ENCODE measurements around the gene ZNRF2.
"Not testable (repeated sequence)": the region's sequence is repeated elsewhere in the genome, so short reads cannot be mapped to it uniquely, and the experiment has no call there.

ZNRF2 gene

GRCh38 chr7:30263090-30263710 is 21.2 kb upstream of the ZNRF2 start:
- DNase-seq, result no peak

DNA sequence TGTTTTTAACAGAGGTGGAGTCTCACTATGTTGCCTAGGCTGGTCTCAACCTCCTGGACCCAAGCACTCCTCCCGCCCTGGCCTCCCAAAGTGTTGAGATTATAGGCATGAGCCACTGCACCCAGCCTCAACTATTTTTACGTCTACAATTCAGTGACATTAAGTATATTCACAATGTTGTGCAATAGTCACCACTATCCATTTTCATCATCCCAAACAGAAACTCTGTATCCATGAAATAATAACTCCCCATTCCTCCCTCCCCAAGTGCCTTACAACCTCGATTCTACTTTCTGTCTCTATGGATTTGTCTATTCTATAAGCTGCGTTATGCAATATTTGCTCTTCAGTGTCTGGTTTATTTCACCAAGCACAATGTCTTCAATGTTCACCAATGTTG is 20.3 kb upstream of the ZNRF2 start:
- no peak for DNase-seq

GRCh38 chr7:30265189-30265588 is 19.2 kb upstream of the ZNRF2 start:
- not testable (repeated sequence) for DNase-seq

- DNase-seq, result no peak
These were observed 17.7 kb upstream of the ZNRF2 start for GRCh38 chr7:30266686-30267085.

GRCh38 chr7:30268586-30268985 is 15.8 kb upstream of the ZNRF2 start:
- no peak for DNase-seq

GRCh38 chr7:30269490-30269889 is 14.9 kb upstream of the ZNRF2 start:
- DNase-seq, result no peak

DNA sequence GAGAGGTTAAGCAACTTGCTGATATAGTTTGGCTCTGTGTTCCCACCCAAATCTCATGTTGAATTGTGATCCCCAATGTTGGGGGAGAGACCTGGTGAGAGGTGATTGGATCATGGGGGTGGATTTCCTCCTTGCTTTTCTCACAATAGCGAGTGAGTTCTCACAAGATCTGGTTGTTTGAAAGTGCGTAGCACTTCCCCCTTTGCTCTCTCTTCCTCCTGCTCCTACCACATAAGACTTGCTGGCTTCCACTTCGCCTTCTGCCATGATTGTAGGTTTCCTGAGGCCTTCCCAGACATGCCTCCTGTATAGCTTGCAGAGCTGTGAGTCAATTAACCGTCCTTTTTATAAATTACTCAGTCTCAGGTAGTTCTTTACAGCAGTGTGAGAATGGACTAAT is 13.5 kb upstream of the ZNRF2 start:
- DNase-seq, result no peak

GRCh38 chr7:30272126-30272525 is 12.3 kb upstream of the ZNRF2 start:
- no peak for DNase-seq

GRCh38 chr7:30273552-30273951 is 10.8 kb upstream of the ZNRF2 start:
- DNase-seq, result no peak

GRCh38 chr7:30274641-30275040 is 9.8 kb upstream of the ZNRF2 start:
- no peak for DNase-seq

DNA sequence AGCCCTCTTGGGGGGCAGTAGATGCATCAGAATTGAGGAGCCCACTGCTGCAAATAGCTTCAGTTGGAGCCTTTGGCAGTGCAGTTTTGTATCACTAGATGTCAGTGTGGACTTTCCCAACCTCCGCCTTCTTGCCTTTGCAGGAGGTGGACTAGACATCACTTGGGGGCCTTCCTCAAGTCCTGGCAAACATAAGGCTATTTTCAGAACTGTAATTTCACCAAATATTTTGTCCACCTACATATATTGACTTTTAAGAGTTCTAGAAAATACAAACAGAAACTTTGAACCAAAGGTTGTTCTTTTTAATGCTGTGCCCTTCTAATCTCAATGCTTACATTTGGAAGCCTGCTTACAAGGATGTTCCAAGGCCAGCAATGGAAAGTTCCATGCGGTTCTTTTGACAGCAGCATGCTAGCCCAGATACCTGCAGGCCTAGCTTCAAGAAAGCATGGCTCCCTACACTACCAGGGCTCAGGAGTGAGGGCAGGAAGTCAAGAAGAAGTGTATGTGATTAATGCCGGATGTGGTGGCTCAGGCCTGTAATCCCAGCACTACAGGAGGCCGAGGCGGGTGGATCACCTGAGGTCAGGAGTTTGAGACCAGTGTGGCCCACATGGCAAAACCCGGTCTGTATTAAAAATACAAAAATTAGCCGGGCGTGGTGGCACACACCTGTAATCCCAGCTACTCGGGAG is 8.0 kb upstream of the ZNRF2 start:
- no peak for DNase-seq

DNA sequence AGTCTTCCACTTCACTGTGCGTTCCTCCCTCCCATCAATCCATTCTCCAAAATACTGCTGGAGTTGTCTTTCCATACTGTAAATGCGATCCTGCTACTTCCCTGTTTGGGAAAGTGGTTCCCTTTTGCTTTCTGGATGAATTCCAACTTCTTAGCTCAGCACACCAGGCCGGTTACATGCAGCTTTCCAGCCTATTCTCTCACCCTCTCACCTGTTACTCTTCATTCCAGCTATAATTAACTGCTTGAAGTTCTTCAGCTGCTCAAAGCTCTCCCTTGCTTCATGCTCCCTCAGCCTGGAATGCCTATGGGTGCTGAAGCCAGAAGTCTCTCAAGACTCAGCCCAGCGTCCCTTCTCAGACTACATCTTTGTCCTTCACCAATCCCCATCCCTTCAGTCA is 6.0 kb upstream of the ZNRF2 start:
- peak; percentile 76 for DNase-seq

- no peak for DNase-seq
These were observed 5.3 kb upstream of the ZNRF2 start for GRCh38 chr7:30278849-30279652.

- DNase-seq, result no peak
These were observed 4.8 kb upstream of the ZNRF2 start for GRCh38 chr7:30279653-30279904.

- no peak for DNase-seq
These were observed 3.8 kb upstream of the ZNRF2 start for GRCh38 chr7:30280631-30281030.

GRCh38 chr7:30281263-30281662 is 3.1 kb upstream of the ZNRF2 start:
- DNase-seq, result no peak

DNA sequence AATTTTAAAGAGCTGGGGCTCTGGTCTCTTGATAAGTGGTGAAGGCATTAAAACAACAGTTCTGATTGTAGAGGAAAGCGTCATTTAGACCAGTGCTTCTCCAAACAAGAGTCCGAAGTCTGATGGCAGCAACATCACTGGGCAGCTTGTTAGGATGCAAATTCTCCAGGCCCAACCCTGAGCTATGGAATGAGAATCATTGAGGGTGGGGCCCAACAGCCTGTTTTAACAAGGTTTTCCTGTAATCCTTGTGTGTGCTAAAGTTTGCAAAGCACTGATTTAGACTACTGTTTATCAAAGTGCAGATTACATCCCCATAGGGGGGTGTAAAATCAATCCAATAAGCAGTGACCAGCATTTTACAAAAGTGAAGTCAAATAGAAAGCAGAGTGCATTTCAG is 2.6 kb upstream of the ZNRF2 start:
- DNase-seq, result no peak

DNA sequence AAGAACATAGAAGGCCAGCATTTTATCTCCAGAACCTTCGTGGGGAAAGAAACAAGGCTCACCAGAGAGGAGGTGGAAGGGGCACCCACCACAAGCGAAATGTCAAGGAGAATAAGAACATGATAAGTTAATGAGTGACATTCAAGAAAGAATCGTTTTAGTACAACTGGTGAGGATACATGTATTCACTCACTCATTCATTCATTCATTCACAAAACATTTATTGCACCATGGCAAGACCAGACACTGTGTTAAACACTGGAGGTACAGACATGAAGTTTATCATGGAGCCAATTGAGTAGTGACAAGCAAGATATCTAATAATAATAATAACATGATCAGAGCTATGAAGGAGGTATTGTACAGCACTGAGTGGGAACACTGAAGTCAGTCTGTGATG is 1.7 kb upstream of the ZNRF2 start:
- no peak for DNase-seq

GRCh38 chr7:30285067-30285535 is 704 bp downstream of the ZNRF2 start:
- DNase-seq, result peak; percentile 57

- no peak for DNase-seq
These were observed 1.3 kb downstream of the ZNRF2 start for GRCh38 chr7:30285536-30286284.

- no peak for DNase-seq
These were observed 2.4 kb downstream of the ZNRF2 start for GRCh38 chr7:30286749-30287148.

DNA sequence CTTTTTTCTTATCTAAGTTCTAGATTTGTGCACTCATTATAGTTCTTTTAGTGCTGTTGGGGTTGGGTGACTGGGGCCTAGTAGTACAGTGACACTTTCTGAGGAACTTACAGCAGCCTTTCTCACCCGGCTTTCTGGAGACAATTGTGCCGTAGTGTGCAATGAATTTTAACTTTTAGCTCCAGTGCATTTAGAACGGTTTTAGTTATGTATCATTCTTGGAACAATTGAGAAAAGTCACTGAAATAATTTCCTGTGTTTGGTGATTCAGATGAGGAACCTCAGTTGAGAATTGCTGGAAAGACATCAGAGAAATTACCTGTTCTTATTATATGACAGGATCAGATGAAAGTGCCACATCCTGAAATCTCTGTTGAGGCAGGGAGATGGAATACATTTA is 3.2 kb downstream of the ZNRF2 start:
- DNase-seq, result not testable (repeated sequence)

DNA sequence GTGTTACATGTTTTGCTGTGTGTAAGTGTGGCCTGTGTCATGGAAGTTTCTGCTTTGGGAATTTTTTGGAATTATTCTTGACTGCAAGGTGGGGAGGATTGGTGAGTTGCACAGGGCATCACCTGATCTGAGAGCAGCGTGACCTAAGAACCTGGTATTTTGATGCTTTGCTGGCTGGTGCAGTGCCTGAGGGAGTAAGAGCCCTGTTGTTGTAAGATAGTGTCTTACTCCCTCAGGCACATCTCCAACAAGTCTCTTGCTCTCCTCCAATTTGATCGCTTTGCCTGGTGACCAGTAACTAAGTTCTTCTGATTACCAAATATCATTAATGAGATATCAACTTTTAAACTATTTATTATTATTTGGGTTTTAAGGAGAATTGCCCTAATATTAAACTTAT is 5.2 kb downstream of the ZNRF2 start:
- not testable (repeated sequence) for DNase-seq

- DNase-seq, result not testable (repeated sequence)
These were observed 5.9 kb downstream of the ZNRF2 start for GRCh38 chr7:30290317-30290716.

All from NCI-H2029 (cell line).